A673 (cell line): Measurements from ENCODE around the gene HOXC13.

Experiments
- CTCF ChIP-seq: fragments of 300-800, 200-600 bp; sonication (generic); conservative IDR thresholded peaks from 2 replicates; pipeline ENCODE4 v1.5.1; 2017; ENCODE audit warnings: low read depth, mild to moderate bottlenecking, antibody characterized with exemption, low read length, moderate library complexity, mixed read lengths
- EZH2 ChIP-seq: fragments of 200-600 bp; sonication (generic); IDR thresholded peaks from 2 replicates; pipeline ENCODE4 v1.6.1; 2017; ENCODE audit warnings: borderline replicate concordance, low read depth, mild to moderate bottlenecking, mixed read lengths, antibody characterized with exemption, low read length; ENCODE audit not compliant: poor library complexity, severe bottlenecking

- no peak for TF ChIP-seq CTCF
- no peak for TF ChIP-seq EZH2
These were observed 26.9 kb downstream of the HOXC13 start for GRCh38 chr12:53965281-53966084.
